Hematopoietic multipotent progenitor cell treated with erythropoietin and hydrocortisone succinate and interleukin-3 and kit ligand, for 4 days (in vitro differentiated cells): Measurements from ENCODE around the gene TMEM207.

Experiments
- DNase-seq: peaks from one replicate; pipeline ENCODE4 v3.0.0-alpha.2; 2015

The TMEM207 gene

GRCh38 chr3:190382082-190382481 lies 67.6 kb downstream of the TMEM207 start:
- no peak for DNase-seq

- no peak for DNase-seq
These were observed 68.3 kb downstream of the TMEM207 start for GRCh38 chr3:190381441-190381840.

GRCh38 chr3:190380184-190380583 lies 69.5 kb downstream of the TMEM207 start:
- DNase-seq: no peak
